NCI-H1694 treated with DMSO at 0.1 percent for 48 hours (cell line): ENCODE measurements around the gene LDB1.

Source experiments
- DNase-seq: peaks from one replicate; lab custom pipeline; 2025; lab: John Stamatoyannopoulos, UW

The LDB1 gene

DNA sequence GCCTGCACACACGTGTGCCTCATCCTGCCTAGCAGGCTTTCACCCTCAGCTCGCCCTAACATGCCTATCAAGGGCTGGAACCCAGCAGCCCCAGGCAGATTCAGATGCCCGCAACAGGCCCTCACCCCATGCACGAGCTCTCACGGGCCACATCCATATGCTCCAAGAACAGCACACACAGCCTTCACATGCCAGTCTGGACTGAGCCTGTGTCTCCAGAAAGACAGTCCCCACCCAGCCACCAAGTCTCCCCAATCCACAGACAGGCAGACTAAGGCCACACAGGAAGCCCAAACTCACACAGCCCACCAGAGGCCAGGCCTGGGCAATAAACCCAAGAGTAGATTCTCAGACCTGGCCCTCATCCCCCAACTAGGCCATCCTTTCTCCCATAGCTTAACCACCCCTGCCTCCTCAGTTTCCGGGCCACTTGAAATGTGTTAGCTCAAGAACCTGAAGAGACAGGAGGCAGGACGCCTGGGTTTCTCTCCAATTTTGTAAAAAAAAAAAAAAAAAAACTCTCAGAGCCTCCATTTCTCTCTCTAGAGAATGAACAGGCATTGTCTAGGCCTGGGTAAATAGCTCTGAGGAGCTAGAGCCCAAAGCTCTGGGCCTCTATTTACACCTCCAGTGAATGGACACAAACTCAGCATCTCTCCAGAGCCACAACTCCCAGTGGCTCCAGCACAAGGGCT, 6.8 kb downstream of the LDB1 start:
- DNase-seq, result peak; percentile 11

DNA sequence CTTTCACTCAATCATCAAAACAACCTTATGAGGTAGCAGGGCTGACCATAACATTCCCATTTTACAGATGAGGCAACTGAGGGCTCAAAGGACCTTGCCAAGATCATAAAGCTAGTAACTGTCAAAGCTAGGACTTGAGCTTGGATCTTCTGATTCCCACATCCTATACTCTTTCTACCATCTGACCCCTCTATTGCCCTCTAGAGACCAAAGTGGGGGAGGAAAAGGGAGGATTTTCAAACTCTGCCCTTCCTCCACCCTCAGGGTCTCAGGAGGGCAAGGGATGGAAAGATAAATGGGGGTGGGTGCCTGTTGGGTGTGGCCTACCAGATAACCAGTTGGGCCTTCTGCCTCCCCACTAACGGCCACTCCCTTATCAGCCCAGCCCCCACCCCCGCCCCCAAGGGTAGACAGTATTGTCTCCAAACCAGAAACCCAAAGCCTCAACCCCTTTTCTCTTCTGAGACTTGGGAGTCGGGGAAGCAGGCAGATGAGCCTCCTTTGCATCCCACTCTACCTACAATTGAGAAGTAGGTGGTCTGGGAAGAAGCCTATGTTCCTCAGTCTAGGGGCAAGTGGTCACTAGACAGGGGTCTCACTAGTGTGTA, 7.9 kb downstream of the LDB1 start:
- DNase-seq, result no peak

GRCh38 chr10:102111276-102111675, 8.9 kb downstream of the LDB1 start:
- no peak for DNase-seq

DNA sequence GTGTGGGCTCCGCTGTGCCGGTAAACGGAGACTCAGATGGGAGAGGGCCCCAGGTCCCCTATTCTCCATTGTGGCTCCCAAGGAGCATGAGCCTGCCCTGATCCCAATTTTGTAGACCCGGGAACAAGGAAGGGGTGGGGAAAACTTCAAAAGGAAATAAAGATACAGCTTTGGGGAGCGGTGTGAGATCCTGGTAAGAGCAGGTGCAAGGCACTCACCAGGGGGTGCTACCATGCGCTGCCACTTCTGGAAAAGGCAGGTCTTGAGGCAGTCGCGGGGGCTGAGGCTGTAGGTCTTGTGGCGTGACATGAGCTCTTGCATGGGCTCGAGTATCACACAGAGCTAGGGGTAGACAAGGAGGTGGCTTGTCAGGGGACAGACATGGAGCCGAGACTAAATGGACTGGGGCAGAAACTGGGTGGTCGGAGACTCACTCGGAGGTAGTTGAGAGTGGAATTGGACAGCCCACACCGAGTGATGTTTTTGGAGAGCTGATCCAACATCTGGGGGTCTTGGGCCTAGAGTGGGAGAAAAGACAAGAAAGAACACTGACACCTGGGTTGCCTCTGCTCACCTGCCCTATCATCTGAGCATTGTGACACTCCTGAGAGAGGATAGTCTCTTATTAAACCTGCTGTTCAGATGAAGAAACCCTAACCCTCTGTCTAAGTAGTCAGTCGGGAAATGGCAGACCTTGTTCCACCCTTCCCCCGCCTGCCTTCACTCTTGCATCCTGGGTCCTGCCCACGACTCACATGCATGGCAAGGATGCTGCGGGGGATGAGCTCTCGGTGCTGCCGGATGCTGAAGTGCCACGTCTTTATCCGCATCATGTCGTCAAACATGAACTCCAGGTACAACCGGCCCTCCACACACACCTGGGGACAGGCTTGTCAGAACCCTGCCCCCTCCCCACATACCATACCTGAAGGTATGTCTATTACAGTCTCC, 10.7 kb downstream of the LDB1 start:
- DNase-seq, result no peak

- DNase-seq, result no peak
Measured at GRCh38 chr10:102106998-102107397, 13.2 kb downstream of the LDB1 start.

DNA sequence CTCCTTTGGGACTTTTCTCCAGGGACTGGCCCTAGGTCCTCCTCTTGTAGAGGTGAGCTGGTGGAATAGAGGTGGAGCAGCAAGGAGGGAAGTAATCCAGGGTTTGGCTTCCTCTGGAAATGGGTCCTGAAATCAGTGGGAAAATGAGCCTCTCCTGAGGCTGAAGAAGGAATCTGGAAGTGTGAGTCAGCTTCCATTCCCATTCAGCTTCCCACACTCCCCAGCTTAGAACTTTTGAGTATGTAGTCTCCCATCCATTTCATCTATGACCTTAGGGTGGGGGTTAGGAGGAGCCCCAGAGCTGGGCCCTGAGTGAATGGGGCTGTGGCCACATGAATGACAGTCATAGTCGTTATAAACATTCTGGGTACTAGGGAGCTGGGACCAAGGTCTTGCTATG, 17.7 kb downstream of the LDB1 start:
- no peak for DNase-seq

- DNase-seq, result no peak
Measured at GRCh38 chr10:102101152-102101551, 19.0 kb downstream of the LDB1 start.

- DNase-seq, result no peak
Measured at GRCh38 chr10:102096449-102096848, 23.7 kb downstream of the LDB1 start.

- DNase-seq, result no peak
Measured at GRCh38 chr10:102090772-102091171, 29.4 kb downstream of the LDB1 start.

DNA sequence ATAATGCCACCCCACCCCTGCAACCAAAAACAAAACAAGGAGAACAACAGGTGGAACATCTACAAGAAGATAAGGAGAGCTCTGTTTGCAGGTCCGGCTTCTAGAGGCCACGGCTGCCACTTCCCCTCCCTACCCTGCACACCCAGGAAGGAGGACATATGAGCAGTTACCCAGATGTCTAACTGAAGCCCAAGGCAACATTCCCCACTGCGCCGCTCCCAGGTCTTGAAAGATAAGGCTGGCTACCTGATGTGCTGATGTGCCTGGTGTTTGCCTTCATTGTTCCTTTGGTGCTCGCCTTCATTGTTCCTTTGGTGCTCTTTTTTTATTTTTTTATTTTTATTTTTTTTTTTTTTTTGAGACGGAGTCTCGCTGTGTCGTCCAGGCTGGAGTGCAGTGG, 34.0 kb downstream of the LDB1 start:
- no peak for DNase-seq

DNA sequence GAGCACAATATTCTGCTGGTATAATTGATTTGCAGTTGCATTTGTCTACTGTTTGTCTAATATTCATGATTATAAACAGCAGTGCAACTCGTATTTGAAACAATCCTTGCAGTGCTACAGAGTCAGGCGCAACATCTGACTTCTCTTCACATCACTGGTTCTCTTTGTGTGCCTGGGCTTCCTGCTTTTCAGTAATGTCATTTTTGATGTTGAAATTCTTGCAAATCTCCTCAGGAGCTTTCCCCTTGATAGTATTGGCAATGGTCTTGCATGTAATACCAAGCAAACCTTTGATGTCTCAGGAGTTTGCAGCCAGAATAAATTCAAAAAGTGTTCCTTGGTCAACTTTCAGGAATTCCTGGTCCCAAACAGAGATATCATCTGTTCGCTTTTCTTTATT, 34.8 kb downstream of the LDB1 start:
- DNase-seq, result no peak

DNA sequence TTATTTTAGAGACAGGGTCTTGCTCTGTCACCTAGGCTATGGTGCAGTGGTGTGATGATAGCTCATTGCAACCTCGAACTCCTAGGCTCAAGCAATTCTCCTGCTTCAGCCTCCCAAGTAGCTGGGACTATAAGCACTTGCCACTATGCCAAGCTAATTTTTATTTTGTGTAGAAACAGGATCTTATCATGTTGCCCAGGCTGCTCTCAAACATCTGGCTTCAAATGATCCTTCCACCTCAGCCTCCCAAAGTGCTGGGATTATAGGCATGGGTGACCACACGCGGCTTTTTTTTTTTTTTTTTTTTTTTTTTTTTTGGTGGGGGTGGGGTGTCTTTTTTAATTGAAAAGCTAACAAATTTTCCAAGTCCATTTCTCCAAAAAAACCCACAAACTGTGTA, 36.6 kb downstream of the LDB1 start:
- DNase-seq, result no peak

GRCh38 chr10:102072673-102073527, 47.3 kb downstream of the LDB1 start:
- peak; percentile 64 for DNase-seq

DNA sequence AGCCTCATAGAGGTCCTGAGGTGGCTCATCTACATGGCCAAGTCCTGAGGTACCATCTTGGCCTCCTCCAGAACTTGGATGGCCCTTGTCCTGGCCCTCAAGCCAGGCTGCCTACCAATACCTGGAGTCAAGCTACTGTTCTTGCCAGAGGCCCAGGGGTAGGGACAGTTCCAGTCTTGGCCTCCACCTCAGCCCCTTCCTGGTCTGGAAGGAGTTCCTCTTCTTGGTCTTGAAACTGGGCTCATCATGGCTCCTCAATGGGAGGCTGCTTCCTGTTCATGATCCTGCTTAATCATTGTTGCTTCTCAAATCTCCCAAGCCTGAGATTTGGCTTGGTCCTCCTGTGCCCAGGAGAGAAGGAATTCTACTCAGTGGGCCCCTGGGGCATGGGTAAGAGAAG, 51.1 kb downstream of the LDB1 start:
- no peak for DNase-seq

DNA sequence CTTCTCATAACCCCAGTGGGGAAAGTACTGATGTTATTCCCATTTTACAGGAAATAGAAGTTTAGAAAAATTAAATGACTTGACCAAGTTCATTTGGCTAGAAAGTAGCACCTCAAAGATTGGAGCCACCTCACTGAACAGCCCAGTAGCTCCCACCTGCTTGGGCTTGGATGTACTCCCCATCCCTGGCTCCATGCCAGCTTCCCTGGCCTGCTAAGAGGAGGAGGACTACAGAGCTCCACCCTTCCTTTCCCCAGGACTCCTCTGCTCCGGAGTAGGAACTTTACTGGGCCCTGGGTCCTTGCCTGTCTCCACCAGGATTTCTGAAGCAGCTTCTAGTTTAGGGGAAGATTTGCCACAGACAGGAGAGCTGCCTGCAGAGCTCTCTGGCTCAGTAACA, 52.0 kb downstream of the LDB1 start:
- no peak for DNase-seq

- no peak for DNase-seq
Measured at GRCh38 chr10:102067091-102067916, 52.9 kb downstream of the LDB1 start.

GRCh38 chr10:102066399-102067088, 53.6 kb downstream of the LDB1 start:
- DNase-seq, result no peak

- DNase-seq, result no peak
Measured at GRCh38 chr10:102065561-102066398, 54.4 kb downstream of the LDB1 start.

GRCh38 chr10:102064868-102065560, 55.2 kb downstream of the LDB1 start, which contains the start of gene HPS6:
Gene HPS6, plus strand, starts transcription at chr10:102065349. Its CDS starts 126 bp downstream, at chr10:102065475.
- DNase-seq, result peak; percentile 55
